Astrocyte (in vitro differentiated cells and primary cell): ENCODE results near the gene FAT1. TPM values are rescaled to one million over a fixed set of nuclear protein-coding genes. Genes with fewer than 3 reads are reported as not detected.

ENCODE experiments used
- DNase-seq: peaks from one replicate; pipeline ENCODE4 v3.0.0-alpha.2; 2010; ENCODE audit warnings: low read depth
- FAIRE-seq: peaks from 2 replicates; lab custom pipeline; 2011; peaks lifted over from hg19 to GRCh38; lab: Jason Lieb, UNC
- H2AFZ ChIP-seq: 2 replicates; pipeline ENCODE4 v1.6.0; 2012; ENCODE audit warnings: low read depth, low read length, inconsistent platforms
- H3K27ac ChIP-seq: 2 replicates; pipeline ENCODE4 v1.5.1; 2011; ENCODE audit warnings: low read depth, low read length, inconsistent platforms
- H3K27me3 ChIP-seq: 2 replicates; pipeline ENCODE4 v1.6.0; 2011; ENCODE audit warnings: low read length, inconsistent platforms; ENCODE audit not compliant: insufficient read depth
- H3K36me3 ChIP-seq: 2 replicates; pipeline ENCODE4 v1.5.1; 2011; ENCODE audit warnings: low read length, inconsistent platforms; ENCODE audit not compliant: insufficient read depth
- H3K4me1 ChIP-seq: 2 replicates; pipeline ENCODE4 v1.5.1; 2011; ENCODE audit warnings: low read length, inconsistent platforms; ENCODE audit not compliant: insufficient read depth
- H3K4me2 ChIP-seq: 2 replicates; pipeline ENCODE4 v1.6.0; 2012; ENCODE audit warnings: low read length, inconsistent platforms
- H3K4me3 ChIP-seq: 2 replicates; pipeline ENCODE4 v1.5.1; 2011; ENCODE audit warnings: low read depth, mild to moderate bottlenecking, low read length, inconsistent platforms; ENCODE audit not compliant: insufficient read depth
- H3K79me2 ChIP-seq: 2 replicates; pipeline ENCODE4 v1.6.0; 2012; ENCODE audit warnings: mild to moderate bottlenecking, low read length, inconsistent platforms; ENCODE audit not compliant: insufficient read depth
- H3K9ac ChIP-seq: 2 replicates; pipeline ENCODE4 v1.6.0; 2012; ENCODE audit warnings: mild to moderate bottlenecking, low read length, inconsistent platforms
- H3K9me3 ChIP-seq: 2 replicates; pipeline ENCODE4 v1.5.1; 2012; ENCODE audit warnings: low read depth, mild to moderate bottlenecking, low read length, inconsistent platforms; ENCODE audit not compliant: insufficient read depth
- H4K20me1 ChIP-seq: 2 replicates; pipeline ENCODE4 v1.6.0; 2012; ENCODE audit warnings: low read length, inconsistent platforms; ENCODE audit not compliant: insufficient read depth
- H3K27ac Mint-ChIP-seq: one replicate; pipeline ENCODE4 v1.8.0; 2021; ENCODE audit warnings: mild to moderate bottlenecking, mixed read lengths; ENCODE audit not compliant: unreplicated experiment
- H3K27me3 Mint-ChIP-seq: one replicate; pipeline ENCODE4 v1.8.0; 2021; ENCODE audit warnings: low read depth, mixed read lengths; ENCODE audit not compliant: unreplicated experiment
- H3K36me3 Mint-ChIP-seq: one replicate; pipeline ENCODE4 v1.8.0; 2021; ENCODE audit warnings: low read depth, mixed read lengths; ENCODE audit not compliant: unreplicated experiment
- H3K4me1 Mint-ChIP-seq: one replicate; pipeline ENCODE4 v1.8.0; 2021; ENCODE audit warnings: low read depth, mixed read lengths; ENCODE audit not compliant: unreplicated experiment
- H3K4me3 Mint-ChIP-seq: one replicate; pipeline ENCODE4 v1.8.0; 2021; ENCODE audit warnings: mild to moderate bottlenecking, moderate library complexity, mixed read lengths; ENCODE audit not compliant: unreplicated experiment
- H3K9me3 Mint-ChIP-seq: one replicate; pipeline ENCODE4 v1.8.0; 2021; ENCODE audit warnings: mild to moderate bottlenecking, mixed read lengths; ENCODE audit not compliant: unreplicated experiment
- CTCF ChIP-seq: IDR thresholded peaks from 2 replicates; pipeline ENCODE4 v1.5.1; 2011; ENCODE audit warnings: low read depth, mild to moderate bottlenecking, inconsistent platforms, low read length, moderate library complexity; ENCODE audit not compliant: insufficient read depth
- EZH2 ChIP-seq: IDR thresholded peaks from 2 replicates; pipeline ENCODE4 v1.6.1; 2012; ENCODE audit warnings: mild to moderate bottlenecking, low read length, inconsistent platforms; ENCODE audit not compliant: insufficient read depth
- total RNA-seq: library from RNA; stranded (reverse); gene quantifications from 2 replicates; pipeline ENCODE4 v1.2.1, GENCODE V29; 2021

Gene FAT1
- total RNA-seq, 1 donor from 2014 or later = 590 TPM

- Histone ChIP-seq H3K27ac (no peak overlapping the region), H3K27me3 (no peaks in the 10 kb centered on the region), H3K4me3 (no peak overlapping the region), H3K9me3 (no peaks in the 10 kb centered on the region), H3K36me3 (peaks cover 56% of the 10 kb centered on the region), H2AFZ (no peak overlapping the region), H4K20me1 (peaks cover 70% of the 10 kb centered on the region), H3K4me2 (no peak overlapping the region), H3K4me1 (no peaks in the 10 kb centered on the region), H3K79me2 (peaks cover 37% of the 10 kb centered on the region), H3K9ac (no peak overlapping the region)
- no peak for FAIRE-seq
- DNase-seq = no peak
- Mint-ChIP-seq H3K4me1 (peaks cover 11% of the 10 kb centered on the region), H3K36me3 (peaks cover 24% of the 10 kb centered on the region), H3K27ac (peak overlapping the region; percentile 53), H3K27me3 (no peaks in the 10 kb centered on the region), H3K9me3 (no peaks in the 10 kb centered on the region), H3K4me3 (no peak overlapping the region)
- no peak for TF ChIP-seq CTCF
- no peak for TF ChIP-seq EZH2
Measured at GRCh38 chr4:186588503-186588902, 135.2 kb downstream of the FAT1 start.

- H3K36me3 ChIP-seq = peaks cover 47% of the 10 kb centered on the region
- no peaks in the 10 kb centered on the region for H3K9me3 Mint-ChIP-seq
- H3K9me3 ChIP-seq = no peaks in the 10 kb centered on the region
Measured at GRCh38 chr4:186587416-186588018, 136.1 kb downstream of the FAT1 start.

More at GRCh38 chr4:186587416-186588018, 136.1 kb downstream of the FAT1 start:
- H3K27me3 Mint-ChIP-seq = no peaks in the 10 kb centered on the region
- no peak overlapping the region for H3K4me3 Mint-ChIP-seq
- Histone ChIP-seq H3K79me2 (peaks cover 33% of the 10 kb centered on the region), H3K27me3 (no peaks in the 10 kb centered on the region), H3K9ac (no peak overlapping the region), H3K4me2 (no peak overlapping the region), H3K4me1 (no peaks in the 10 kb centered on the region), H3K4me3 (no peak overlapping the region), H3K27ac (no peak overlapping the region), H2AFZ (no peak overlapping the region), H4K20me1 (peaks cover 61% of the 10 kb centered on the region)
- peak; percentile 94 for TF ChIP-seq CTCF
- TF ChIP-seq EZH2 = no peak
- H3K36me3 Mint-ChIP-seq = peaks cover 23% of the 10 kb centered on the region
- DNase-seq (peak; percentile 20), FAIRE-seq (no peak)
- peaks cover 11% of the 10 kb centered on the region for H3K4me1 Mint-ChIP-seq
- H3K27ac Mint-ChIP-seq = no peak overlapping the region
